Upper lobe of right lung (tissue), 1 donor: Measurements from ENCODE around the gene FSHR. TPM values are rescaled to one million over a fixed set of nuclear protein-coding genes. Genes with fewer than 3 reads are reported as not detected.

Experiments
- ATAC-seq: fragments of 200-7000 bp; cut with Tn5 transposase; one replicate; pipeline ENCODE4 v1.9.1; 2020; ENCODE audit warnings: mild to moderate bottlenecking, moderate library complexity
- DNase-seq: peaks from one replicate; pipeline ENCODE4 v3.0.0-alpha.2; 2020
- H3K27ac ChIP-seq: fragments of 200-600 bp; one replicate; pipeline ENCODE4 v1.8.0; 2022
- H3K27me3 ChIP-seq: fragments of 200-600 bp; one replicate; pipeline ENCODE4 v1.8.0; 2022; ENCODE audit warnings: mild to moderate bottlenecking
- H3K36me3 ChIP-seq: fragments of 200-600 bp; one replicate; pipeline ENCODE4 v1.8.0; 2022
- H3K4me1 ChIP-seq: fragments of 200-600 bp; one replicate; pipeline ENCODE4 v1.8.0; 2022
- H3K4me3 ChIP-seq: fragments of 200-600 bp; one replicate; pipeline ENCODE4 v1.8.0; 2022; ENCODE audit warnings: mild to moderate bottlenecking
- H3K9me3 ChIP-seq: fragments of 200-600 bp; one replicate; pipeline ENCODE4 v1.8.0; 2022
- intact Hi-C: fragments of 100-400 bp; cut with DNase I; formaldehyde crosslinking; loops from one replicate; pipeline ENCODE4 v1.11.0; 2022
- total RNA-seq: library from RNA; stranded (reverse); fragmentation: NEBNext Ultra II Directional; extraction: Animal tissue kit (Norgen Biotek cat#: 25700); gene quantifications from one replicate; pipeline ENCODE4 v1.2.1, GENCODE V29; 2021
- TF ChIP-seq, protein P1 (sequence below): fragments of 200-600 bp; IDR thresholded peaks from one replicate; pipeline ENCODE4 v1.8.0; 2022; ENCODE audit warnings: antibody characterized with exemption
- donor health status: DM: no; HTN: yes; CAD: no; lungs with severe emphysema.

Gene FSHR
- total RNA-seq, 1 donor from 2014 or later, result not detected

DNA sequence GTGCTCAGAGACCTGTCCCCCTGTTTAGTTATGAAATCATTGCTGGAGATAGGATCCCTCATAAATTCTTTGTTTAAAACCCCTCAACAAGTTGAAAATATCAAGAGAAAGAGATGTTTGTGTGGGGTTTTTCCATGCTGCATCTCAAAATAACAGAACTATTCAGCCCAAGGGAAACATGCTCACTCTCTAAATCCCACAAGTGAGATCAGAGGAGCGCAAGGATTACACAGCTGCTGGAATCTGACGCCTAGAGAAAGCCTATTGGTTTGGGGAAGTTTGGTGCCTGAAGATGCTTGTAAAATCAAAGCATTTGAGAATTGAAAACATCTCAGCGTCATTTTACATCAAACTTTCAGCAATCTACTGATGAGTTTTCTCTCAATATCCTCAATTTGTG is 7.9 kb downstream of the FSHR start:
- no peaks in the 10 kb centered on the region for H3K9me3 ChIP-seq
- no peak for DNase-seq
- H3K27ac ChIP-seq, result no peak overlapping the region
- ATAC-seq, result no peak
- no peaks in the 10 kb centered on the region for H3K4me1 ChIP-seq
- TF ChIP-seq, protein P1, sequence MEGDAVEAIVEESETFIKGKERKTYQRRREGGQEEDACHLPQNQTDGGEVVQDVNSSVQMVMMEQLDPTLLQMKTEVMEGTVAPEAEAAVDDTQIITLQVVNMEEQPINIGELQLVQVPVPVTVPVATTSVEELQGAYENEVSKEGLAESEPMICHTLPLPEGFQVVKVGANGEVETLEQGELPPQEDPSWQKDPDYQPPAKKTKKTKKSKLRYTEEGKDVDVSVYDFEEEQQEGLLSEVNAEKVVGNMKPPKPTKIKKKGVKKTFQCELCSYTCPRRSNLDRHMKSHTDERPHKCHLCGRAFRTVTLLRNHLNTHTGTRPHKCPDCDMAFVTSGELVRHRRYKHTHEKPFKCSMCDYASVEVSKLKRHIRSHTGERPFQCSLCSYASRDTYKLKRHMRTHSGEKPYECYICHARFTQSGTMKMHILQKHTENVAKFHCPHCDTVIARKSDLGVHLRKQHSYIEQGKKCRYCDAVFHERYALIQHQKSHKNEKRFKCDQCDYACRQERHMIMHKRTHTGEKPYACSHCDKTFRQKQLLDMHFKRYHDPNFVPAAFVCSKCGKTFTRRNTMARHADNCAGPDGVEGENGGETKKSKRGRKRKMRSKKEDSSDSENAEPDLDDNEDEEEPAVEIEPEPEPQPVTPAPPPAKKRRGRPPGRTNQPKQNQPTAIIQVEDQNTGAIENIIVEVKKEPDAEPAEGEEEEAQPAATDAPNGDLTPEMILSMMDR, result no peak
- H3K27me3 ChIP-seq, result no peaks in the 10 kb centered on the region
- intact Hi-C loops, result no loop called here
- no peaks in the 10 kb centered on the region for H3K36me3 ChIP-seq
- H3K4me3 ChIP-seq, result no peak overlapping the region

DNA sequence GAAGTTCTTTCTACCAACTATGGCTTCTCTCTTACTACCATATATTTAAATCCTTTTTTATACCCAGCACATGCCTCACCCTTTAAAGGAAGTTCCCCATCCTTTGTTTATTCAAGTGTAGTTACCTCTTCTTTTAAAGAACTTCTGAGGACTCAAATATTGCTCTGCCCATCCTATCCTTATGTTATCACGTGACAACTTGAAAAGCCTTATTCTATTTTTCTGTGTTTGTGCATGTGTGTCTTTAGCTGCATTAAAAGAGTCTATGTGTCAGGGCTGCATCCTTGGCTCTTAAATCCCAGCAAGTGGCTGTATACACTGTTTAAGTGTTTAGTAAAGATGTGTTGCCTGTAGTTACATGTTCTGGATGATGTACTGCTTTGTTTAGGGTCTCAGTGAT is 22.5 kb downstream of the FSHR start:
- no peak for ATAC-seq

DNA sequence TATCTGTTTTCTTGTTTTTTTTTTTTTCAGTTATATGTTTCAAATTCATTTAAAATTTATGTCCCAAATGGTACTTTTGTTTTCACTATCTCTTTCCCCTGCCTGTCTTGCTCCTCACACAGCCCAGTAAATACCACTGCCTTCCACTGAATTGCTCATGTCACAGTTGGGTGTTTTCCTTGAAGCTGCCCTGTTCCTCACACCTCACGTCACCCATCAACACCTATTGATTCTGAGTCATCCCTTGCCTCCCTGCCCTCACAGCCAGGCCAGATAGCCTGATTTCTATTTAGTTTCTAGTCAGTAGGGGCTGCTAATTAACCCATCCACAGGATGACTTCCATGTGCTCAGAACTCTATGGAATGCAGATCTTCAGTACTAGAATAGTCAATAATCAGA is 25.3 kb downstream of the FSHR start:
- no peak overlapping the region for H3K4me3 ChIP-seq
- H3K27me3 ChIP-seq, result no peaks in the 10 kb centered on the region
- H3K36me3 ChIP-seq, result no peaks in the 10 kb centered on the region
- H3K9me3 ChIP-seq, result no peaks in the 10 kb centered on the region
- intact Hi-C loops, result no loop called here
- H3K4me1 ChIP-seq, result no peaks in the 10 kb centered on the region
- no peak for DNase-seq
- TF ChIP-seq, protein P1, result no peak
- no peak for ATAC-seq
- no peak overlapping the region for H3K27ac ChIP-seq

More for the DNA sequence above, 22.5 kb downstream of the FSHR start:
- Histone ChIP-seq H3K9me3 (no peaks in the 10 kb centered on the region), H3K4me3 (no peak overlapping the region), H3K4me1 (no peaks in the 10 kb centered on the region), H3K27ac (no peak overlapping the region), H3K36me3 (no peaks in the 10 kb centered on the region), H3K27me3 (no peaks in the 10 kb centered on the region)
- DNase-seq, result no peak
- TF ChIP-seq, protein P1, result no peak
- intact Hi-C loops, result no loop called here

DNA sequence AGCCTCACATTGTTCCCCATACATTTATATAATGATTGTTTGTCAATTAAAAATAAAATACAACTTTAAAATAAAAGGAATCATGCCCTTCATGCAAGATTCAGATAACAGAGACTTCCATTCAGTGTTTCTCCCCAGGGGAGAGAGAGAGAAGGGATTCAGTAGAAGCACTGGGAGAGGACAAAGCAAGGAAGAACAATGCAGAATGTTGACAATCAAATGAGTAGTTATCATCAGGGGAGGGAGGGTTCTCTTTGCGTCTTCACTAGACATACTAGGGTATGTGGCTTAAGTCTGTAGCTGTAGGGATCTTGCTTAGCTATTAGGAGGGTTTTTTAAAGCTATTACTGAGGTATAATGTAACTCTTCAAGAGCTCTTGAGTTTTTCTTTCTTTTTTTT is 30.7 kb downstream of the FSHR start:
- TF ChIP-seq, protein P1, result no peak
- no peaks in the 10 kb centered on the region for H3K36me3 ChIP-seq
- H3K4me3 ChIP-seq, result no peak overlapping the region
- DNase-seq (no peak), ATAC-seq (no peak)
- H3K9me3 ChIP-seq, result no peaks in the 10 kb centered on the region
- H3K27me3 ChIP-seq, result no peaks in the 10 kb centered on the region
- intact Hi-C loops, result no loop called here
- no peak overlapping the region for H3K27ac ChIP-seq
- H3K4me1 ChIP-seq, result no peaks in the 10 kb centered on the region

DNA sequence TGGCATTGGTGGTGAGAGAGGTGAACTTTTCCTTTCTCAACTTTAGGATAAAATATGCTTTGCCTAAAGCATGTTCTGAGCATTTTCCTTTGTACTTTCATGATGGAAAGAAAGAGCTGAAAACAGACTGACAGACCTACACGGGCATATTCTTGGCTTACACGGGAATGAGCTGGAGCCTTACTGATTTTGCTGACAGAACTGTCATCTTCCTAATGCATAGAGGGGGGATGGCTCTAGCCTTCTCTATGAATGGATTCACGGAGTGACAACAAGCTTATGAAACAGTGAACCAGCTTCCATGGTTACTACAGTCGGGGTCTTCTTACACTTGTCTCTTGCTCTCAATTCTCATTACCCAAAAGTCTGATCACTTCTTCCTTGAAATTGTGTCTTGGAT is 32.2 kb downstream of the FSHR start:
- ATAC-seq (no peak), DNase-seq (no peak)
- TF ChIP-seq, protein P1, result no peak
- H3K27ac ChIP-seq, result no peak overlapping the region
- no peaks in the 10 kb centered on the region for H3K4me1 ChIP-seq
- no peaks in the 10 kb centered on the region for H3K9me3 ChIP-seq
- no peak overlapping the region for H3K4me3 ChIP-seq
- no peaks in the 10 kb centered on the region for H3K36me3 ChIP-seq
- no peaks in the 10 kb centered on the region for H3K27me3 ChIP-seq
- intact Hi-C loops, result no loop called here

DNA sequence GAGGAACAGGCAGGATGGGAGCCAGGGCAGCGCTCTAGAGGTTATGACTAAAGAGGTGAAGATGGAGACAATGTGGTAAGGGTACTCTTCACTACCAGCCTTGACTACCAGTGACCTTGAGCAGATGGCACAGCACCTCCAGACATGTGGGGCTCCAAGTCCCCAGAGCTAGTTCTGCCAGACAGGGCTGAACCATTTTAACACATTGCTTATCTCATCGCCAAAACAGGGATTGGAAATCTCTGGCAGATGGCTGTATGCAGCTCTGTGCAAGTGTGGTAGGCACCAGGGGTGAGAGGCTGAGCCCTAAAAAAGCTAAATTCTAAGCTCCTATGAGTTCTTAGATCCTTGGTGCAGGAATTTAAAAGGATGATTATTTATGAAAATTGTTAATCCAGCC is 41.3 kb downstream of the FSHR start:
- H3K4me1 ChIP-seq, result no peaks in the 10 kb centered on the region
- TF ChIP-seq, protein P1, result no peak
- H3K9me3 ChIP-seq, result no peaks in the 10 kb centered on the region
- H3K27me3 ChIP-seq, result no peaks in the 10 kb centered on the region
- intact Hi-C loops, result no loop called here
- H3K4me3 ChIP-seq, result no peak overlapping the region
- H3K36me3 ChIP-seq, result no peaks in the 10 kb centered on the region
- H3K27ac ChIP-seq, result no peak overlapping the region
- DNase-seq, result no peak
- no peak for ATAC-seq
